GM19452 (cell line): ENCODE measurements around the gene TMBIM4.

Experiments
- ATAC-seq: cut with Tn5 transposase; IDR thresholded peaks from one replicate; pipeline ENCODE4 v1.9.1; 2021; ENCODE audit not compliant: unreplicated experiment

Gene TMBIM4

GRCh38 chr12:66103016-66103913 is 66.5 kb downstream of the TMBIM4 start:
- no peak for ATAC-seq

GRCh38 chr12:66092559-66093269 is 77.1 kb downstream of the TMBIM4 start:
- no peak for ATAC-seq

GRCh38 chr12:66090157-66090556 is 79.6 kb downstream of the TMBIM4 start:
- ATAC-seq: no peak

- ATAC-seq: no peak
Measured at GRCh38 chr12:66087365-66087943, 82.3 kb downstream of the TMBIM4 start.

GRCh38 chr12:66085998-66086397 is 83.8 kb downstream of the TMBIM4 start:
- ATAC-seq: no peak
